K562 (cell line): ENCODE results near the gene MMP2.

ENCODE experiments used
- CTCF ChIP-seq, 3 experiments: IDR thresholded peaks in 2 of 3; conservative IDR thresholded peaks in 1 of 3; 2 replicates each; pipeline ENCODE4 v1.5.1; 2011 to 2012; ENCODE audit warnings: low read length in 3 of 3, mild to moderate bottlenecking in 3 of 3, control low read depth in 2 of 3, improper control_type of control experiment in 1 of 3, inconsistent platforms in 1 of 3, low read depth in 1 of 3, mixed read lengths in 1 of 3, moderate library complexity in 1 of 3; ENCODE audit not compliant: insufficient read depth in 2 of 3
- ETV6 ChIP-seq, 3 experiments: fragments of 150-350 bp in 1 of 3; sonication (generic) in 1 of 3; formaldehyde crosslinking in 1 of 3; IDR thresholded peaks; 2 replicates each; pipeline versions ENCODE4 v1.6.1 to v1.8.0; 2014 to 2022; ENCODE audit warnings: borderline replicate concordance in 2 of 3, low read depth in 2 of 3, antibody characterized with exemption in 1 of 3, low read length in 1 of 3, mild to moderate bottlenecking in 1 of 3, missing genetic modification reagents in 1 of 3
- EZH2 ChIP-seq: IDR thresholded peaks from 2 replicates; pipeline ENCODE4 v1.6.1; 2012; ENCODE audit warnings: low read depth, mild to moderate bottlenecking, inconsistent platforms, low read length, borderline replicate concordance
- KDM2B ChIP-seq: fragments of 250-450 bp; sonication (Bioruptor Pico); IDR thresholded peaks from 2 replicates; pipeline ENCODE4 v1.8.0; 2021; ENCODE audit warnings: mild to moderate bottlenecking, moderate library complexity
- NFRKB ChIP-seq: fragments of 450-650 bp; IDR thresholded peaks from 2 replicates; pipeline ENCODE4 v1.6.1; 2016; ENCODE audit warnings: low read depth
- PML ChIP-seq: IDR thresholded peaks from 2 replicates; pipeline ENCODE4 v1.6.1; 2012; ENCODE audit warnings: low read length, inconsistent platforms
- POLR2AphosphoS5 ChIP-seq: IDR thresholded peaks from 2 replicates; pipeline ENCODE4 v1.6.1; 2011; ENCODE audit warnings: mild to moderate bottlenecking, low read depth, low read length, moderate library complexity; ENCODE audit not compliant: control insufficient read depth, insufficient read depth
- REST ChIP-seq, 2 experiments: fragments of 450-650 bp; formaldehyde crosslinking in 1 of 2; IDR thresholded peaks; 2 replicates each; pipeline versions ENCODE4 v1.4.0 to v1.6.1; 2014 to 2020; ENCODE audit warnings: mild to moderate bottlenecking in 2 of 2, borderline replicate concordance in 1 of 2, low read depth in 1 of 2
- SMARCC2 ChIP-seq: fragments of 450-650 bp; IDR thresholded peaks from 2 replicates; pipeline ENCODE4 v1.6.1; 2017; ENCODE audit warnings: antibody characterized with exemption, moderate library complexity, mild to moderate bottlenecking, low read depth
- SNIP1 ChIP-seq: fragments of 450-650 bp; IDR thresholded peaks from 2 replicates; pipeline ENCODE4 v1.7.1; 2017; ENCODE audit warnings: low read depth, mild to moderate bottlenecking
- ZNF197 ChIP-seq: fragments of 200-800 bp; sonication (Bioruptor generic); IDR thresholded peaks from 2 replicates; pipeline ENCODE4 v1.6.1; 2016; ENCODE audit warnings: low read depth, missing genetic modification characterization, missing compliant biosample characterization
- TF ChIP-seq, protein P1 (sequence below): fragments of 450-650 bp; conservative IDR thresholded peaks from 2 replicates; pipeline ENCODE4 v1.6.1; 2016; ENCODE audit warnings: missing genetic modification characterization, low read depth, mild to moderate bottlenecking, missing compliant biosample characterization, moderate library complexity

- TF ChIP-seq KDM2B (CRISPR knock-in tag): no peak
- TF ChIP-seq SMARCC2: no peak
- TF ChIP-seq POLR2AphosphoS5: no peak
- TF ChIP-seq ZNF197 (CRISPR knock-in tag): no peak
- no peak for TF ChIP-seq REST (IDR thresholded peaks at IDR 0.05; ENCODE audit: borderline replicate concordance)
- no peak for TF ChIP-seq REST (CRISPR knock-in tag; IDR thresholded peaks at IDR 0.05; ENCODE audit: low read depth)
- no peak for TF ChIP-seq CTCF (IDR thresholded peaks at IDR 0.05 in 2 of 3, conservative IDR thresholded peaks at IDR 0.05 in 1 of 3; ENCODE audit: insufficient read depth in 2 of 3, low read depth in 1 of 3, low read length in 3 of 3)
- TF ChIP-seq, protein P1, sequence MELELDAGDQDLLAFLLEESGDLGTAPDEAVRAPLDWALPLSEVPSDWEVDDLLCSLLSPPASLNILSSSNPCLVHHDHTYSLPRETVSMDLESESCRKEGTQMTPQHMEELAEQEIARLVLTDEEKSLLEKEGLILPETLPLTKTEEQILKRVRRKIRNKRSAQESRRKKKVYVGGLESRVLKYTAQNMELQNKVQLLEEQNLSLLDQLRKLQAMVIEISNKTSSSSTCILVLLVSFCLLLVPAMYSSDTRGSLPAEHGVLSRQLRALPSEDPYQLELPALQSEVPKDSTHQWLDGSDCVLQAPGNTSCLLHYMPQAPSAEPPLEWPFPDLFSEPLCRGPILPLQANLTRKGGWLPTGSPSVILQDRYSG (tag): no peak
- no peak for TF ChIP-seq ETV6 (IDR thresholded peaks at IDR 0.05; ENCODE audit: borderline replicate concordance in 1 of 2, low read depth in 2 of 2, low read length in 1 of 2)
- no peak for TF ChIP-seq ETV6 (CRISPR knock-in tag; IDR thresholded peaks at IDR 0.05; ENCODE audit: borderline replicate concordance)
- TF ChIP-seq EZH2: no peak
- TF ChIP-seq NFRKB: no peak
- TF ChIP-seq SNIP1: no peak
- TF ChIP-seq PML: no peak
Observed at GRCh38 chr16:55515111-55515510, 36.1 kb downstream of the MMP2 start.
